K562 (cell line): ENCODE results near the gene KANK4. TPM values are rescaled to one million over a fixed set of nuclear protein-coding genes. Genes with fewer than 3 reads are reported as not detected.

ENCODE experiments used
- ATAC-seq: fragments of 200-7000 bp; cut with Tn5 transposase; 3 replicates; pipeline ENCODE4 v1.9.1; 2020; ENCODE audit warnings: moderate library complexity
- BruUV-seq: library from RNA; stranded (reverse); fragments of 400-500 nt; replicated peaks from 2 replicates; lab custom pipeline; 2021; lab: Mats Ljungman, UMichigan
- CTCF ChIA-PET: fragments of 300-600 bp; formaldehyde crosslinking; extraction: SDS; loops from one replicate; lab custom pipeline; 2021; ENCODE audit warnings: low intra/inter-chr PET ratio; lab: Yijun Ruan, JAX
- POLR2A ChIA-PET: fragments of 300-600, 350-650 bp; sonication (Branson Sonifier 250); formaldehyde crosslinking; extraction: SDS; loops from one replicate; lab custom pipeline; 2021; ENCODE audit warnings: antibody characterized with exemption, inconsistent platforms; lab: Yijun Ruan, JAX
- DNase-seq, 4 experiments: peaks; one replicate each; pipeline versions ENCODE4 v3.0.0 to v3.0.0-alpha.2; 2011 to 2018; ENCODE audit warnings: low spot score in 3 of 4, mixed read lengths in 3 of 4; ENCODE audit errors: extremely low read depth in 1 of 4
- FAIRE-seq: peaks from 2 replicates; lab custom pipeline; 2011; peaks lifted over from hg19 to GRCh38; lab: Jason Lieb, UNC
- H2AFZ ChIP-seq: 2 replicates; pipeline ENCODE4 v1.6.0; 2011; ENCODE audit warnings: low read depth, low read length, control low read depth, inconsistent platforms
- H3K27ac ChIP-seq: fragments of 200-600 bp; 3 replicates; pipeline ENCODE4 v1.8.0; 2011; ENCODE audit warnings: low read depth, mild to moderate bottlenecking, control low read depth, inconsistent platforms, low read length, moderate library complexity, mixed read lengths; ENCODE audit errors: extremely low read depth
- H3K27me3 ChIP-seq, 2 experiments: fragments of 300-600 bp in 1 of 2; 2 replicates in 1 of 2; 3 replicates in 1 of 2; pipeline versions ENCODE4 v1.6.0 to v1.8.0; 2011; ENCODE audit warnings: inconsistent platforms in 2 of 2, low read length in 2 of 2, mild to moderate bottlenecking in 1 of 2, mixed read lengths in 1 of 2, moderate library complexity in 1 of 2; ENCODE audit not compliant: control insufficient read depth in 2 of 2, insufficient read depth in 2 of 2
- H3K36me3 ChIP-seq: fragments of 300-600 bp; 3 replicates; pipeline ENCODE4 v1.8.0; 2011; ENCODE audit warnings: mild to moderate bottlenecking, low read length, inconsistent platforms; ENCODE audit not compliant: control insufficient read depth, insufficient read depth
- H3K4me1 ChIP-seq, 2 experiments: fragments of 200-600 bp in 1 of 2; replicated peaks in 1 of 2; 2 replicates in 1 of 2; 3 replicates in 1 of 2; pipeline versions ENCODE4 v1.5.1 to v1.8.0; 2011; ENCODE audit warnings: inconsistent platforms in 2 of 2, low read length in 2 of 2, mild to moderate bottlenecking in 1 of 2, mixed read lengths in 1 of 2, moderate library complexity in 1 of 2; ENCODE audit not compliant: control insufficient read depth in 2 of 2, insufficient read depth in 2 of 2
- H3K4me2 ChIP-seq: 2 replicates; pipeline ENCODE4 v1.6.1; 2011; ENCODE audit warnings: low read length, control low read depth, inconsistent platforms, mixed read lengths; ENCODE audit not compliant: insufficient read depth
- H3K4me3 ChIP-seq: fragments of 200-600 bp; sonication (generic), shearing (Covaris generic); 2 replicates; pipeline ENCODE4 v1.5.1; 2016; ENCODE audit warnings: control low read depth, inconsistent platforms
- H3K79me2 ChIP-seq: fragments of 200-600 bp; 3 replicates; pipeline ENCODE4 v1.8.0; 2011; ENCODE audit warnings: low read length, inconsistent platforms; ENCODE audit not compliant: control insufficient read depth, insufficient read depth
- H3K9ac ChIP-seq, 2 experiments: 2 replicates each; pipeline versions ENCODE4 v1.6.0 to v1.6.1; 2011; ENCODE audit warnings: low read depth in 2 of 2, low read length in 2 of 2, control low read depth in 1 of 2, inconsistent platforms in 1 of 2, mild to moderate bottlenecking in 1 of 2, mixed read lengths in 1 of 2; ENCODE audit not compliant: insufficient read depth in 1 of 2
- H3K9me1 ChIP-seq: one replicate; pipeline ENCODE4 v1.6.0; 2011; ENCODE audit warnings: inconsistent platforms, mild to moderate bottlenecking, low read length, moderate library complexity; ENCODE audit not compliant: control insufficient read depth, insufficient read depth
- H3K9me3 ChIP-seq: replicated peaks from 2 replicates; pipeline ENCODE4 v1.5.1; 2011; ENCODE audit warnings: low read depth, low read length, inconsistent platforms; ENCODE audit not compliant: control insufficient read depth, insufficient read depth
- H4K20me1 ChIP-seq: replicated peaks from 2 replicates; pipeline ENCODE4 v1.6.1; 2011; ENCODE audit warnings: low read length, inconsistent platforms, mixed read lengths; ENCODE audit not compliant: control insufficient read depth, insufficient read depth
- CHAMP1 ChIP-seq: fragments of 450-650 bp; IDR thresholded peaks from 2 replicates; pipeline ENCODE4 v1.6.1; 2016; ENCODE audit warnings: mild to moderate bottlenecking
- FOSL1 ChIP-seq: fragments of 200-800 bp; sonication (Bioruptor generic); conservative IDR thresholded peaks from 2 replicates; pipeline ENCODE4 v1.6.1; 2016; ENCODE audit warnings: missing genetic modification characterization, missing compliant biosample characterization
- POLR2A ChIP-seq: fragments of 450-650 bp; conservative IDR thresholded peaks from 2 replicates; pipeline ENCODE4 v1.6.1; 2016
- POLR2AphosphoS5 ChIP-seq: IDR thresholded peaks from 2 replicates; pipeline ENCODE4 v1.6.1; 2011; ENCODE audit warnings: mild to moderate bottlenecking, low read depth, low read length, moderate library complexity; ENCODE audit not compliant: control insufficient read depth, insufficient read depth
- RFX7 ChIP-seq: fragments of 250-450 bp; sonication (Bioruptor Pico); IDR thresholded peaks from 2 replicates; pipeline ENCODE4 v1.5.1; 2021; ENCODE audit warnings: mild to moderate bottlenecking
- SIN3B ChIP-seq: fragments of 450-650 bp; IDR thresholded peaks from 2 replicates; pipeline ENCODE4 v1.6.1; 2017; ENCODE audit warnings: low read depth, mild to moderate bottlenecking, moderate library complexity
- ZFP36 ChIP-seq: fragments of 150-350 bp; IDR thresholded peaks from 2 replicates; pipeline ENCODE4 v1.6.1; 2018; ENCODE audit warnings: low read length, low read depth; ENCODE audit not compliant: partially characterized antibody
- WGBS: fragments of 100-300 bp; shearing (Covaris generic); methylation state at CpG from one replicate; pipeline ENCODE4 v1.1.6; 2016; ENCODE audit warnings: low coverage, mixed read lengths; ENCODE audit not compliant: insufficient coverage; ENCODE audit errors: missing lambda C conversion rate; 5-methylcytosine and 5-hydroxymethylcytosine counted together
- in situ Hi-C: fragments of 300-500 bp; cut with MboI; formaldehyde crosslinking; loops from 4 replicates; pipeline ENCODE4 v1.15.0; 2018; ENCODE audit warnings: inconsistent platforms, mixed read lengths
- intact Hi-C: fragments of 100-400 bp; cut with micrococcal nuclease; formaldehyde crosslinking; loops from 2 replicates; pipeline ENCODE4 v1.14.2; 2022
- polyA plus RNA-seq, 8 experiments: library from polyadenylated mRNA; depleted of rRNA in 4 of 8; stranded (reverse) in 5 of 8; unstranded in 3 of 8; fragments of >200 nt; fragmentation: Nextera tagmentation in 2 of 8; fragmentation: Illumina TruSeq in 1 of 8; extraction: Ambion mirVana in 2 of 8; extraction: Trizol in 1 of 8; gene quantifications; 2 replicates each; pipeline versions ENCODE4 v1.2.1 to v1.2.3, GENCODE V29; 2011 to 2014; ENCODE audit warnings: inconsistent platforms in 1 of 8, missing spikeins in 1 of 8
- total RNA-seq, 7 experiments: library from RNA; depleted of rRNA in 6 of 7; stranded (reverse); fragments of >200 nt in 6 of 7; fragmentation: Illumina TruSeq in 2 of 7; extraction: Trizol in 2 of 7; gene quantifications; 2 replicates each; pipeline versions ENCODE4 v1.2.1 to v1.2.3, GENCODE V29; 2011 to 2021; ENCODE audit warnings: low replicate concordance in 1 of 7
- TF ChIP-seq, protein P1 (sequence below), 2 experiments: fragments of 250-450 bp in 1 of 2; fragments of 450-650 bp in 1 of 2; sonication (Bioruptor Pico) in 1 of 2; IDR thresholded peaks; 2 replicates each; pipeline versions ENCODE4 v1.6.1 to v1.8.0; 2016 to 2021; ENCODE audit warnings: mild to moderate bottlenecking in 2 of 2, moderate library complexity in 2 of 2, missing compliant biosample characterization in 1 of 2, missing genetic modification characterization in 1 of 2
- TF ChIP-seq, protein P2 (sequence below): fragments of 250-450 bp; sonication (Bioruptor Pico); IDR thresholded peaks from 2 replicates; pipeline ENCODE4 v1.8.0; 2021; ENCODE audit warnings: mild to moderate bottlenecking, moderate library complexity
- TF ChIP-seq, protein P3 (sequence below), 2 experiments: fragments of 450-650 bp; conservative IDR thresholded peaks; 2 replicates each; pipeline ENCODE4 v1.6.1; 2017; ENCODE audit warnings: mild to moderate bottlenecking in 2 of 2, moderate library complexity in 2 of 2

Gene KANK4
- total and polyA plus RNA-seq, 9 of the 15 experiments (the other 6 are each of a cell fraction or from before 2014, with no cell fraction given), result not detected

- TF ChIP-seq, protein P1, sequence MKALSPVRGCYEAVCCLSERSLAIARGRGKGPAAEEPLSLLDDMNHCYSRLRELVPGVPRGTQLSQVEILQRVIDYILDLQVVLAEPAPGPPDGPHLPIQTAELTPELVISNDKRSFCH (CRISPR knock-in tag; IDR thresholded peaks at IDR 0.05), result no peak
- TF ChIP-seq, protein P1 (tag; IDR thresholded peaks at IDR 0.05), result no peak
- TF ChIP-seq RFX7 (CRISPR knock-in tag) (no peak), ZFP36 (no peak), SIN3B (no peak), FOSL1 (no peak), POLR2AphosphoS5 (no peak), CHAMP1 (no peak), POLR2A (no peak)
- TF ChIP-seq, protein P2, sequence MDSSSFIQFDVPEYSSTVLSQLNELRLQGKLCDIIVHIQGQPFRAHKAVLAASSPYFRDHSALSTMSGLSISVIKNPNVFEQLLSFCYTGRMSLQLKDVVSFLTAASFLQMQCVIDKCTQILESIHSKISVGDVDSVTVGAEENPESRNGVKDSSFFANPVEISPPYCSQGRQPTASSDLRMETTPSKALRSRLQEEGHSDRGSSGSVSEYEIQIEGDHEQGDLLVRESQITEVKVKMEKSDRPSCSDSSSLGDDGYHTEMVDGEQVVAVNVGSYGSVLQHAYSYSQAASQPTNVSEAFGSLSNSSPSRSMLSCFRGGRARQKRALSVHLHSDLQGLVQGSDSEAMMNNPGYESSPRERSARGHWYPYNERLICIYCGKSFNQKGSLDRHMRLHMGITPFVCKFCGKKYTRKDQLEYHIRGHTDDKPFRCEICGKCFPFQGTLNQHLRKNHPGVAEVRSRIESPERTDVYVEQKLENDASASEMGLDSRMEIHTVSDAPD (CRISPR knock-in tag), result no peak
- TF ChIP-seq, protein P3, sequence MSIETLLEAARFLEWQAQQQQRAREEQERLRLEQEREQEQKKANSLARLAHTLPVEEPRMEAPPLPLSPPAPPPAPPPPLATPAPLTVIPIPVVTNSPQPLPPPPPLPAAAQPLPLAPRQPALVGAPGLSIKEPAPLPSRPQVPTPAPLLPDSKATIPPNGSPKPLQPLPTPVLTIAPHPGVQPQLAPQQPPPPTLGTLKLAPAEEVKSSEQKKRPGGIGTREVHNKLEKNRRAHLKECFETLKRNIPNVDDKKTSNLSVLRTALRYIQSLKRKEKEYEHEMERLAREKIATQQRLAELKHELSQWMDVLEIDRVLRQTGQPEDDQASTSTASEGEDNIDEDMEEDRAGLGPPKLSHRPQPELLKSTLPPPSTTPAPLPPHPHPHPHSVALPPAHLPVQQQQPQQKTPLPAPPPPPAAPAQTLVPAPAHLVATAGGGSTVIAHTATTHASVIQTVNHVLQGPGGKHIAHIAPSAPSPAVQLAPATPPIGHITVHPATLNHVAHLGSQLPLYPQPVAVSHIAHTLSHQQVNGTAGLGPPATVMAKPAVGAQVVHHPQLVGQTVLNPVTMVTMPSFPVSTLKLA (conservative IDR thresholded peaks at IDR 0.05), result no peak
- Histone ChIP-seq H4K20me1 (no peaks in the 10 kb centered on the region), H3K27me3 (peaks cover 2 to 15% of the 10 kb centered on the region in 2 experiments; a peak in 3 of 5 replicates), H3K36me3 (no peaks in the 10 kb centered on the region), H3K9me3 (no peaks in the 10 kb centered on the region), H3K9ac (no peak overlapping the region), H3K79me2 (no peaks in the 10 kb centered on the region), H3K4me1 (no peaks in the 10 kb centered on the region; a peak in 1 of 5 replicates), H3K9me1 (no peaks in the 10 kb centered on the region), H3K27ac (no peak overlapping the region), H2AFZ (no peak overlapping the region), H3K4me2 (no peak overlapping the region), H3K4me3 (no peak overlapping the region)
- in situ Hi-C loops (no loop called here), intact Hi-C loops (no loop called here)
- FAIRE-seq, result no peak
- 1% methylated on average over 8 of the region's 8 CpGs for WGBS
- POLR2A ChIA-PET, result no interaction called here
- no peak for DNase-seq
- CTCF ChIA-PET, result no interaction called here
- no TSS peak for BruUV-seq
- ATAC-seq, result no peak
These were observed 17.4 kb upstream of the KANK4 start for GRCh38 chr1:62336638-62336994.
